ENCODE data around the gene CXCL5.

DNA sequence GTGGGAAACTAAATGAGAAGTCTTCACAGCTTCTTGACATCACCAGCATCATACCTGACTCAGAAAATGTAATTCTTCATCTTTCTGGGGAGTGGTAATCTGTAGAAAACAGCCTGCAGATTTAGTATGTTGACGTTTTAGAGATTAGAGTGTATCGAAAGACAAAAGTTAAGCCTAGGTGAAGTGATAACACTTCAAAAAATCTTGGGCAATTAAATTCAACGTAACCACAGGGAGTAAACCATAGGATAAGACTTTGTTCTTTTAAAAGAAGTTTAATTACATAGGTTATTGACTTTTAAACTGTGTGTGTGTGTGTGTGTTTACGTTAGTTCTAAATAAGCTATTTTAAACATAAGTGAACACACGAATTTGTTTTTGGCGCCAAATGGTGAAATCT lies 1.8 kb upstream of the CXCL5 start:
- TF ChIP-seq, protein P1, sequence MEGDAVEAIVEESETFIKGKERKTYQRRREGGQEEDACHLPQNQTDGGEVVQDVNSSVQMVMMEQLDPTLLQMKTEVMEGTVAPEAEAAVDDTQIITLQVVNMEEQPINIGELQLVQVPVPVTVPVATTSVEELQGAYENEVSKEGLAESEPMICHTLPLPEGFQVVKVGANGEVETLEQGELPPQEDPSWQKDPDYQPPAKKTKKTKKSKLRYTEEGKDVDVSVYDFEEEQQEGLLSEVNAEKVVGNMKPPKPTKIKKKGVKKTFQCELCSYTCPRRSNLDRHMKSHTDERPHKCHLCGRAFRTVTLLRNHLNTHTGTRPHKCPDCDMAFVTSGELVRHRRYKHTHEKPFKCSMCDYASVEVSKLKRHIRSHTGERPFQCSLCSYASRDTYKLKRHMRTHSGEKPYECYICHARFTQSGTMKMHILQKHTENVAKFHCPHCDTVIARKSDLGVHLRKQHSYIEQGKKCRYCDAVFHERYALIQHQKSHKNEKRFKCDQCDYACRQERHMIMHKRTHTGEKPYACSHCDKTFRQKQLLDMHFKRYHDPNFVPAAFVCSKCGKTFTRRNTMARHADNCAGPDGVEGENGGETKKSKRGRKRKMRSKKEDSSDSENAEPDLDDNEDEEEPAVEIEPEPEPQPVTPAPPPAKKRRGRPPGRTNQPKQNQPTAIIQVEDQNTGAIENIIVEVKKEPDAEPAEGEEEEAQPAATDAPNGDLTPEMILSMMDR (IDR thresholded peaks at IDR 0.05; ENCODE audit: extremely low read depth in 1 of 2, insufficient read depth in 1 of 2, low read depth in 1 of 2, low read length in 2 of 2) = no peak
- TF ChIP-seq POLR2AphosphoS5 (IDR thresholded peaks at IDR 0.05; ENCODE audit: insufficient read depth, low read depth, low read length) (no peak), FOS (IDR thresholded peaks at IDR 0.05; ENCODE audit: borderline replicate concordance, insufficient read depth, low read length) (no peak), EZH2 (IDR thresholded peaks at IDR 0.05; ENCODE audit: borderline replicate concordance, low read depth, low read length, severe bottlenecking) (no peak)
